KOPT-K1 (cell line): ENCODE results near the gene WDR5.

Experiments used
- H3K27ac ChIP-seq: fragments of 200-600 bp; sonication (generic); 2 replicates; pipeline ENCODE4 v1.5.1; 2016; ENCODE audit warnings: antibody characterized with exemption, mild to moderate bottlenecking, low read depth, low read length; ENCODE audit not compliant: poor library complexity, severe bottlenecking
- H3K36me3 ChIP-seq: fragments of 200-600 bp; sonication (generic); 2 replicates; pipeline ENCODE4 v1.5.1; 2017; ENCODE audit warnings: antibody characterized with exemption, mild to moderate bottlenecking, low read length, moderate library complexity; ENCODE audit not compliant: insufficient read depth
- H3K9me3 ChIP-seq: fragments of 200-600 bp; sonication (generic); 2 replicates; pipeline ENCODE4 v1.5.1; 2017; ENCODE audit warnings: antibody characterized with exemption, low read length, mild to moderate bottlenecking; ENCODE audit not compliant: insufficient read depth, poor library complexity, severe bottlenecking

The WDR5 gene

GRCh38 chr9:134145262-134145661 lies 9.4 kb downstream of the WDR5 start:
- peaks cover 91% of the 10 kb centered on the region for H3K36me3 ChIP-seq
- H3K9me3 ChIP-seq: no peaks in the 10 kb centered on the region
- no peak overlapping the region for H3K27ac ChIP-seq

GRCh38 chr9:134146774-134147493 lies 11.1 kb downstream of the WDR5 start:
- H3K27ac ChIP-seq: no peak overlapping the region
- H3K9me3 ChIP-seq: no peaks in the 10 kb centered on the region
- H3K36me3 ChIP-seq: peaks cover 91% of the 10 kb centered on the region

DNA sequence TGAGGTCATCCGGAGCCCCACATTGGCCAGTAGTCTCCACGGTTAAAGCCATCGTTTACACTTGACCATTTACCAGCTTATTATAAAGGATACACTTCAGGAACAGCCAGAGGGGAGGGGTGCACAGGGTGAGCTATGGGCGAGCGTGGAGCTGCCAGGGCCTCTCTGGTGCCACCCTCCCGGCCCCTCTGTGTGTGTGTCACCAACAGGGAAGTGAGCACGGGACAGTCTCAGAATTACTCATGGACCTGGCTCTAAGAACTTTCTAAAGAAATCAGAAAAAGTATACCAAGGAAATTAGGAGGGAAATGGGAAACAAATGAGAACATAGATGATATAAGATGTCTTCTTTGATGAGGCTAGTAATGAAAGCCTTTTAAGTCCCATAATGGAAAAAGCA lies 13.5 kb downstream of the WDR5 start:
- Histone ChIP-seq H3K36me3 (peaks cover 97% of the 10 kb centered on the region), H3K9me3 (no peaks in the 10 kb centered on the region), H3K27ac (no peak overlapping the region)

GRCh38 chr9:134150557-134151214 lies 14.8 kb downstream of the WDR5 start:
- peaks cover 97% of the 10 kb centered on the region for H3K36me3 ChIP-seq
- H3K27ac ChIP-seq: no peak overlapping the region
- H3K9me3 ChIP-seq: no peaks in the 10 kb centered on the region

DNA sequence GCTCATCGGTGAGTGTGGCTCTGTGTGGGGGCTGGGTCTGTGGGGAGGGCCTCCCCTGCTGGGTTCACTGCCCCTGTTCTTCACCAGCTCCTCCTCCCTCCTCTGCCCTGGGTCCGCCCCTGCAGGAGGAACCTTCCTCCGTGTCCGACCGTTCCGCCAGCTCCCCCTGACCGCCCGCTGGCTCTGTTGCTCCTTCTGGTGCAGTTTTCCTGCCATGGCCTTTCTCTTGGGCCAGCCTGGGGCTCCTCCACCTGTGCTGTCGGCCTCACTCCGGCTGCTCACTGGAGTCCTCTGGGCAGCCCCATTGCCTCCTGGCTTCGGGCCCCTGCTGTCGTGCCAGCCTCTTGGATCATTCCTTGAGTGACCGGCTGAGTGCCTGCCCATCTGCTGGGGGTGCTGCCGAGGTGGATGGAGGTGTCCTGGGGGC lies 16.2 kb downstream of the WDR5 start:
- no peak overlapping the region for H3K27ac ChIP-seq
- no peaks in the 10 kb centered on the region for H3K9me3 ChIP-seq
- H3K36me3 ChIP-seq: peaks cover 99% of the 10 kb centered on the region

DNA sequence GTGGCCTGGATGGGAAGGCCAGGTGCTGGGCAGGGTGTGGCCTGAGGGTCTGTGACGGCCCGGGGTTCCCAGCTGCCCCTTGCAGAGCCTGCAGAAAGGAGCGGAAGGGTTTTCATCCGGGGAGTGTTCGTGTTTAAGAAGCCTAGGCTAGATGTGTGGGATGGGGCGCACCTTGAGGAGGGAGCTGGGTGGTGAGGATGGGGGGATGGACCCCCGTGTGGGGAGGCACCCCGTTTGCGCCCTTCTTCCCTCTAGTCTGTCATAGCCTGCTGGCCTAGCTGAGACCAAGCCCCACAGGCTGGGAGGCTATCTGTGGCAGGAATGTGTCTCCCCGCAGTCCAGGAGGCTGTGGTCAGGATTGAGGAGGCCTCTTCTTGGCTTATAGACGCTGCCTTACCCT lies 16.6 kb downstream of the WDR5 start:
- H3K36me3 ChIP-seq: peaks cover 99% of the 10 kb centered on the region

GRCh38 chr9:134153450-134153849 lies 17.6 kb downstream of the WDR5 start:
- no peak overlapping the region for H3K27ac ChIP-seq
- H3K36me3 ChIP-seq: peaks cover 100% of the 10 kb centered on the region
- H3K9me3 ChIP-seq: no peaks in the 10 kb centered on the region

More for the DNA sequence above, 16.6 kb downstream of the WDR5 start:
- H3K9me3 ChIP-seq: no peaks in the 10 kb centered on the region
- no peak overlapping the region for H3K27ac ChIP-seq

DNA sequence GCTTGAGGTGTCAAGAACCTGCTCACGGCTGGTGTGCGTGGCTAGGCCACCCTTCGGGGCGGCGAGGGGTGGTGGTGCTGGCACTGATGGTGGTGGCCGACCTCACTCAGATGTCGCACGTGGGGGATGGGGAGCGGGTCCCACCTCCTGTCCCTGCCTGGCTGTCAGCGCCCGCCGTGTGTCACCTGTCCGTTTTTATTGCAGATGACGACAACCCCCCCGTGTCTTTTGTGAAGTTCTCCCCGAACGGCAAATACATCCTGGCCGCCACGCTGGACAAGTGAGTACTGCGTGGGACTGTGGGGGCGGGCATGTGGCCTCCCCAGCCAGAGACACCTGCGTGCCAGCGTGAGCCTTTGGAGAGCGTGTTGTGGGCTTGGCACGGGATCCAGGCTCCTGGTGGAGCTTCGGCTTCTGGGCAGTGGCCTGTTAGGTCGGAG lies 18.4 kb downstream of the WDR5 start:
- no peak overlapping the region for H3K27ac ChIP-seq
- H3K9me3 ChIP-seq: no peaks in the 10 kb centered on the region
- peaks cover 100% of the 10 kb centered on the region for H3K36me3 ChIP-seq

- H3K9me3 ChIP-seq: no peaks in the 10 kb centered on the region
- H3K36me3 ChIP-seq: peaks cover 99% of the 10 kb centered on the region
- H3K27ac ChIP-seq: no peak overlapping the region
These were observed 20.0 kb downstream of the WDR5 start for GRCh38 chr9:134155812-134156377.

- no peaks in the 10 kb centered on the region for H3K9me3 ChIP-seq
- no peak overlapping the region for H3K27ac ChIP-seq
- peaks cover 94% of the 10 kb centered on the region for H3K36me3 ChIP-seq
These were observed 20.9 kb downstream of the WDR5 start for GRCh38 chr9:134156564-134157377.

DNA sequence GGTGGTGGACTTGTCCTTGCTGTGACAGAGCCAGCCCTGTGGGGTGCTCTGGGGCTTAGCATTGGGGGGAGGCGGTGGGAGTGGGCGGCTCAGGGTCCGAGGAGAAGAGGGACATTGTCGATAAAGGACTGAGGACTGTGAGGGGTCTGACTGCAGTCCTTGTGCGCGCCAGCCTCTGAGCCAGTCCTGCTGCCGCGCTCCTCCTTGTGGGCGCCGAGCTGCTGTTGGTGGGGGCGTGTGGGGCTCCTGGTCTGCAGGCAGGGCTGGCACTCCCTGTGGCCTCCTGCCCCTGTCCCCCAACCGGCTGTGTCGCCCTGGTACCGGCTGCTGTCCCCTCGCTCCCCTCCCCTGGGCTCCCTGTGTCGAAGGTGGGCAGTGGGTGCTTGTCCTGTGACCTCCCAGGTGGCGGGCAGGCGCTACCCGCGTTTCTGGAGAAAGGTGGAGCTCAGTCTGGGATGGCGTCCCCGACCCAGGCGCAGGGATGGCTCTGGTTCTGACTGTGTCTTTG lies 21.6 kb downstream of the WDR5 start:
- Histone ChIP-seq H3K9me3 (no peaks in the 10 kb centered on the region), H3K27ac (no peak overlapping the region), H3K36me3 (peaks cover 87% of the 10 kb centered on the region)

DNA sequence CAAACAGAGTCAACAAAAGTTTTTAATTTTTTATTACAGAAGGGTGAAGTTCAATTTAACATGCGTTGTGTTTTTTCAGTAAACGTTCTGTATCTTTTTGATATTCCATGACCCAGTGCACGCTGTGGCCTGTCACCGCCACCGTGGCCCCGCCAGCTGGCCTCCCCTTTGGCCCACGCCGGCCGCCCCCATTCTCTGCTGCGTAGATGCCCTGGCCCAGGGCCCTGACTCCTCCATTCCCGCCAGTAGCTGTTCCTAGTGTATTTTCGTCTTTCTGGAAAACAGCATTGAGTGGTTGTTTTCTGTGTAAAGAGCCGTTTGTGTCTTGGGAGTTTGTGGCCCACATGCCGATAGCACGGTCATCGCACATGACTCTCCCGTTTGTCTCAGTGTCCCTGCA lies 22.4 kb downstream of the WDR5 start:
- Histone ChIP-seq H3K27ac (no peak overlapping the region), H3K36me3 (peaks cover 79% of the 10 kb centered on the region), H3K9me3 (no peaks in the 10 kb centered on the region)

GRCh38 chr9:134158753-134159392 lies 23.0 kb downstream of the WDR5 start:
- Histone ChIP-seq H3K27ac (no peak overlapping the region), H3K36me3 (peaks cover 73% of the 10 kb centered on the region)

GRCh38 chr9:134159566-134160245 lies 23.8 kb downstream of the WDR5 start:
- H3K36me3 ChIP-seq: peaks cover 64% of the 10 kb centered on the region
- H3K9me3 ChIP-seq: peaks cover 4% of the 10 kb centered on the region
- no peak overlapping the region for H3K27ac ChIP-seq

More at GRCh38 chr9:134158753-134159392, 23.0 kb downstream of the WDR5 start:
- H3K9me3 ChIP-seq: peaks cover 3% of the 10 kb centered on the region
